GM12891 (cell line): ENCODE data around the gene CREB3L2.

Experiments
- POLR2A ChIP-seq: IDR thresholded peaks from 2 replicates; pipeline ENCODE4 v1.6.1; 2011; ENCODE audit warnings: low read depth, low read length, control low read depth
- POLR2AphosphoS5 ChIP-seq: IDR thresholded peaks from 2 replicates; pipeline ENCODE4 v1.6.1; 2011; ENCODE audit warnings: low read depth, low read length, control low read depth

DNA sequence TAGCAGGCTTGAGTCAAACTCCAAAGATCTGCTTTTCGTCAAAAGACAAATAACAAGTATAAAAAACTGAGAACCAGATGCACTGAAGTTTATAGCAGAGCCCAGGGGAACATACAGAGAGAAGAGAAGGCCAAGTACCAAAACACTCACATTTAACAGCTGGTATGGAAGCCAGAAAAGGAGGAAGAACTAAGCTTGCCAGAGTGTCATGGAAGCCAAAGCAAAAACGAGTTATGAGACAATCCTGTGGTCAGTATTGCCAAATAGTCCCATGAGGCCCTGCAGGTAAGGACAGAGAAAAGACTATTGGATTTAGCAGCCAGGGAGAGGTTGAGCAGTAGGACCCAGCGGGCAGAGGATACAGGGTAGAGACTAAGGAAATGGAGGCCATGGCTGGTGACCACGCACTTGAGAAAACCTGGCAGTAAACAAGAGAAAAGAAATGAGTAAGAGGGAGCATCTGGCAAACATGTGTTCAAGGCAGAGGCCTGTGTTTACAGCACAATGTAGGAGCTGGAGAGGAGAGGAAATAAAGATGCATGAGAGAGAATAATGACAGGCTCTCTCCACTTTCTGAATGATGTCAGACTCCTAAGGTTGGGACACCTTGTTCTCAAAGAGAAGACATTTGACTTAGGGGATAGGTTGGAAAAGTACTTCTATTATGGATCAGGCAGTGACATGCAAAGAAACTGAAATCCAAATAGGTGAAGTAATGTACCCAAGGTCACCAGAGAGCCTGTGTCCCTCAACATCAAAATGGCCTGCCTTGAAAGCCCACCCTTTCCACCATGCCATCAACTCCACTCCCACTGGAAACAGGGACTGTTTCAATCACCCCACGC is 9.1 kb downstream of the CREB3L2 start:
- TF ChIP-seq POLR2AphosphoS5: no peak
- no peak for TF ChIP-seq POLR2A
